Endothelial cell (in vitro differentiated cells): ENCODE measurements around the gene ANKFN1. TPM values are rescaled to one million over a fixed set of nuclear protein-coding genes. Genes with fewer than 3 reads are reported as not detected.

ENCODE experiments used
- DNase-seq: peaks from one replicate; pipeline ENCODE4 v3.0.0; 2021; ENCODE audit warnings: low spot score
- H3K27ac Mint-ChIP-seq: one replicate; pipeline ENCODE4 v1.8.0; 2021; ENCODE audit warnings: mixed read lengths, inconsistent platforms; ENCODE audit not compliant: unreplicated experiment
- H3K27me3 Mint-ChIP-seq: one replicate; pipeline ENCODE4 v1.8.0; 2021; ENCODE audit warnings: mild to moderate bottlenecking, moderate library complexity, mixed read lengths, inconsistent platforms; ENCODE audit not compliant: unreplicated experiment
- H3K36me3 Mint-ChIP-seq: one replicate; pipeline ENCODE4 v1.8.0; 2021; ENCODE audit warnings: mild to moderate bottlenecking, low read depth, mixed read lengths, inconsistent platforms; ENCODE audit not compliant: unreplicated experiment
- H3K4me1 Mint-ChIP-seq: one replicate; pipeline ENCODE4 v1.8.0; 2021; ENCODE audit warnings: mild to moderate bottlenecking, mixed read lengths, inconsistent platforms; ENCODE audit not compliant: unreplicated experiment
- H3K4me3 Mint-ChIP-seq: one replicate; pipeline ENCODE4 v1.8.0; 2021; ENCODE audit warnings: mild to moderate bottlenecking, mixed read lengths, inconsistent platforms; ENCODE audit not compliant: unreplicated experiment
- H3K9me3 Mint-ChIP-seq: one replicate; pipeline ENCODE4 v1.8.0; 2021; ENCODE audit warnings: mixed read lengths, inconsistent platforms; ENCODE audit not compliant: unreplicated experiment
- CTCF ChIP-seq: fragments of 200-600 bp; sonication (generic); IDR thresholded peaks from one replicate; pipeline ENCODE4 v1.5.0; 2021; ENCODE audit warnings: antibody characterized with exemption; ENCODE audit not compliant: unreplicated experiment
- total RNA-seq: library from RNA; stranded (reverse); fragmentation: NEBNext Ultra II Directional; extraction: Animal tissue kit (Norgen Biotek cat#: 25700); gene quantifications from one replicate; pipeline ENCODE4 v1.2.1, GENCODE V29; 2021; ENCODE audit not compliant: unreplicated experiment

Gene ANKFN1
- total RNA-seq, 1 donor from 2014 or later: not detected

- no peaks in the 10 kb centered on the region for H3K4me1 Mint-ChIP-seq
- DNase-seq: no peak
- no peaks in the 10 kb centered on the region for H3K27me3 Mint-ChIP-seq
- no peak overlapping the region for H3K4me3 Mint-ChIP-seq
- no peak for TF ChIP-seq CTCF
- no peak overlapping the region for H3K27ac Mint-ChIP-seq
- H3K36me3 Mint-ChIP-seq: no peaks in the 10 kb centered on the region
- H3K9me3 Mint-ChIP-seq: no peaks in the 10 kb centered on the region
Observed at GRCh38 chr17:56260376-56261002, 107.2 kb downstream of the ANKFN1 start.

GRCh38 chr17:56262803-56263202 is 109.5 kb downstream of the ANKFN1 start:
- Mint-ChIP-seq H3K4me3 (no peak overlapping the region), H3K36me3 (no peaks in the 10 kb centered on the region), H3K4me1 (no peaks in the 10 kb centered on the region), H3K27ac (no peak overlapping the region), H3K27me3 (no peaks in the 10 kb centered on the region), H3K9me3 (no peaks in the 10 kb centered on the region)
- no peak for TF ChIP-seq CTCF
- DNase-seq: no peak

GRCh38 chr17:56269556-56270389 is 116.5 kb downstream of the ANKFN1 start:
- H3K9me3 Mint-ChIP-seq: no peaks in the 10 kb centered on the region
- no peaks in the 10 kb centered on the region for H3K36me3 Mint-ChIP-seq
- H3K4me3 Mint-ChIP-seq: no peak overlapping the region
- no peak for DNase-seq
- no peak overlapping the region for H3K27ac Mint-ChIP-seq
- H3K4me1 Mint-ChIP-seq: no peaks in the 10 kb centered on the region
- peaks cover 3% of the 10 kb centered on the region for H3K27me3 Mint-ChIP-seq
- no peak for TF ChIP-seq CTCF

GRCh38 chr17:56274491-56274890 is 121.2 kb downstream of the ANKFN1 start:
- H3K36me3 Mint-ChIP-seq: no peaks in the 10 kb centered on the region
- DNase-seq: no peak

More at GRCh38 chr17:56274491-56274890, 121.2 kb downstream of the ANKFN1 start:
- no peaks in the 10 kb centered on the region for H3K9me3 Mint-ChIP-seq
- TF ChIP-seq CTCF: no peak
- peaks cover 3% of the 10 kb centered on the region for H3K27me3 Mint-ChIP-seq
- no peak overlapping the region for H3K4me3 Mint-ChIP-seq
- no peaks in the 10 kb centered on the region for H3K4me1 Mint-ChIP-seq
- H3K27ac Mint-ChIP-seq: no peak overlapping the region
